Small intestine (tissue), 16 donors: ENCODE data around the gene AKAP9. TPM values are rescaled to one million over a fixed set of nuclear protein-coding genes. Genes with fewer than 3 reads are reported as not detected.
"Not testable (repeated sequence)": the region's sequence is repeated elsewhere in the genome, so short reads cannot be mapped to it uniquely, and the experiment has no call there.

Experiments
- DNase-seq, 2 donors: peaks; one replicate each; pipeline versions ENCODE4 v3.0.0 to v3.0.0-alpha.2; 2013
- FAIRE-seq: peaks from 2 replicates; lab custom pipeline; 2012; peaks lifted over from hg19 to GRCh38; lab: Jason Lieb, UNC
- H3K27ac ChIP-seq, 3 donors: one replicate each; pipeline ENCODE4 v1.5.1; 2013; ENCODE audit warnings: low read length in 2 of 3, mild to moderate bottlenecking in 2 of 3, control low read depth in 1 of 3, inconsistent platforms in 1 of 3, low read depth in 1 of 3, moderate library complexity in 1 of 3
- H3K27me3 ChIP-seq, 3 donors: one replicate each; pipeline ENCODE4 v1.6.1; 2013; ENCODE audit warnings: low read length in 3 of 3, inconsistent platforms in 1 of 3; ENCODE audit not compliant: control insufficient read depth in 3 of 3, insufficient read depth in 3 of 3
- H3K36me3 ChIP-seq, 3 donors: one replicate each; pipeline ENCODE4 v1.6.1; 2013; ENCODE audit warnings: low read length in 3 of 3, inconsistent platforms in 1 of 3, low read depth in 1 of 3, mild to moderate bottlenecking in 1 of 3, moderate library complexity in 1 of 3; ENCODE audit not compliant: control insufficient read depth in 3 of 3, insufficient read depth in 2 of 3
- H3K4me1 ChIP-seq, 3 donors: one replicate each; pipeline ENCODE4 v1.6.1; 2013; ENCODE audit warnings: low read length in 2 of 3, inconsistent platforms in 1 of 3, low read depth in 1 of 3, mild to moderate bottlenecking in 1 of 3, moderate library complexity in 1 of 3; ENCODE audit not compliant: control insufficient read depth in 3 of 3, insufficient read depth in 2 of 3
- H3K4me3 ChIP-seq, 3 donors: one replicate each; pipeline ENCODE4 v1.5.1; 2013; ENCODE audit warnings: low read length in 3 of 3, control low read depth in 1 of 3, inconsistent platforms in 1 of 3, low read depth in 1 of 3, mild to moderate bottlenecking in 1 of 3, moderate library complexity in 1 of 3
- H3K9me3 ChIP-seq, 2 donors: one replicate each; pipeline ENCODE4 v1.6.1; 2013; ENCODE audit warnings: low read depth in 1 of 2, low read length in 1 of 2; ENCODE audit not compliant: control insufficient read depth in 2 of 2, insufficient read depth in 1 of 2
- WGBS, 3 donors: extraction: QIAGEN DNeasy Blood & Tissue Kit; methylation state at CpG; one replicate each; pipeline ENCODE4 v1.1.7; 2013; 5-methylcytosine and 5-hydroxymethylcytosine counted together
- long read RNA-seq, 10 donors: transcript quantifications; one replicate each; lab custom pipeline, GENCODE V29; 2026
- polyA plus RNA-seq, 4 donors: library from polyadenylated mRNA; stranded (reverse) in 3 of 4; unstranded in 1 of 4; fragments of 200-250 nt in 3 of 4; fragments of 120-200 nt in 1 of 4; gene quantifications; one replicate each; pipeline versions ENCODE4 v1.2.1 to v1.2.3, GENCODE V29; 2013
- donor health status: healthy with polysubstance abuse.
- donor health status: control.
- donor health status: control.
- donor health status: Bipolar disorder and iron deficiency.
- donor health status: healthy.

The AKAP9 gene
- 100 to 1,000 TPM in 1 of 4 donors, 10 to 100 TPM in 3; 22.1 to 118 (median 60.1) TPM for polyA plus RNA-seq
- long read RNA-seq, donor 1, transcript AKAP9-213 (4 exons, 1,389 nt) = major isoform, 5 of 101 reads
- long read RNA-seq, donor 1, partial matches to known transcripts = 92 of 101 reads
- long read RNA-seq, donor 1, other reads (novel, unspliced or antisense) = 0 of 101 reads
- long read RNA-seq, donor 2, partial matches to known transcripts = 6 of 22 reads
- long read RNA-seq, donor 2, other reads (novel, unspliced or antisense) = 13 of 22 reads
- long read RNA-seq, donor 3, partial matches to known transcripts = 47 of 64 reads
- long read RNA-seq, donor 3, other reads (novel, unspliced or antisense) = 12 of 64 reads
- long read RNA-seq, donor 4 = 0 reads
- long read RNA-seq, donor 5, partial matches to known transcripts = 6 of 6 reads
- long read RNA-seq, donor 5, other reads (novel, unspliced or antisense) = 0 of 6 reads
- long read RNA-seq, donor 6, partial matches to known transcripts = 15 of 20 reads
- long read RNA-seq, donor 6, other reads (novel, unspliced or antisense) = 0 of 20 reads
- long read RNA-seq, donor 7, partial matches to known transcripts = 16 of 18 reads
- long read RNA-seq, donor 7, other reads (novel, unspliced or antisense) = 0 of 18 reads
- long read RNA-seq, donor 8 = 0 reads
- long read RNA-seq, donor 9 = 0 reads
- long read RNA-seq, donor 10, transcript AKAP9-213 (4 exons, 1,389 nt) = major isoform, 6 of 37 reads
- long read RNA-seq, donor 10, partial matches to known transcripts = 26 of 37 reads
- long read RNA-seq, donor 10, other reads (novel, unspliced or antisense) = 0 of 37 reads

- Histone ChIP-seq H3K36me3 (no peaks in the 10 kb centered on the region), H3K9me3 (no peaks in the 10 kb centered on the region), H3K4me3 (peak within 1 kb of the TSS; percentile 91 to 94 (median 92)), H3K4me1 (peaks cover 0 to 9% (median 4%) of the 10 kb centered on the region in 3 donors), H3K27me3 (no peaks in the 10 kb centered on the region), H3K27ac (peak within 1 kb of the TSS; percentile 84 to 98 (median 97))
- FAIRE-seq = no peak
- WGBS, 3 donors = 0% methylated on average over 30 to 59 of the region's 59 CpGs
- DNase-seq = peak; percentile 92 to 95
Observed at GRCh38 chr7:91940572-91941341, at the start of gene AKAP9. TSS of gene AKAP9 (plus strand) at chr7:91940862. CDS start at chr7:91941100, 238 bp downstream.

DNA sequence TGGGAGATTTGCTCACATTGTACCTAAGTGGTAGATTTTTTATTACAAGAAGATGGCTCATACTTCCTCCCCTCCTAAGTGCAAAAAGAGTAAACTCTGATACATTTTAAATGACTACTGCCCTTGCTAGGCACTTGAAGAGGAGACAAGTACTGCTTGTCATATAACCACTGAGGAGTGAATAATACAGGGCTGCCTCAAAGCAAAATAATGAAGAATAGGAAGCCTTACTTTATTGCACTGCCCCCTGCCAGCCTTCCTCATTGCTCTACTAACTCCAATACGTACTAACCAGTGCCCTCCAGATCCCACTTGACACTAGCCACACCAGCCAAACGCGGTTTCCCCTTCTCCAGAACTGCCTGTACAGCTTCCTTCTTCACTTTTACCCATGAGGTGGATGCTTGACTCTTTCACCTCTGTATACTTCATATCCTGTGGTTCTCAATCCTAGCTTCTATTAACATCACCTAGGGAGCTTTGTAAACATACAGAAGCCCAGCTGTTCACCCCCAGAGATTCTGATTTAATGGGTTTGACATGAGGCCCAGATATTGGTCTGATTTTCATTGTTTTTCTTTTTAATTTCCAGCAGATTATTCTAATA lies 48.5 kb upstream of the AKAP9 start:
- 58 to 72% (median 62%) methylated on average over 3 of the region's 3 CpGs for WGBS, 3 donors
- no peak overlapping the region for H3K4me3 ChIP-seq

DNA sequence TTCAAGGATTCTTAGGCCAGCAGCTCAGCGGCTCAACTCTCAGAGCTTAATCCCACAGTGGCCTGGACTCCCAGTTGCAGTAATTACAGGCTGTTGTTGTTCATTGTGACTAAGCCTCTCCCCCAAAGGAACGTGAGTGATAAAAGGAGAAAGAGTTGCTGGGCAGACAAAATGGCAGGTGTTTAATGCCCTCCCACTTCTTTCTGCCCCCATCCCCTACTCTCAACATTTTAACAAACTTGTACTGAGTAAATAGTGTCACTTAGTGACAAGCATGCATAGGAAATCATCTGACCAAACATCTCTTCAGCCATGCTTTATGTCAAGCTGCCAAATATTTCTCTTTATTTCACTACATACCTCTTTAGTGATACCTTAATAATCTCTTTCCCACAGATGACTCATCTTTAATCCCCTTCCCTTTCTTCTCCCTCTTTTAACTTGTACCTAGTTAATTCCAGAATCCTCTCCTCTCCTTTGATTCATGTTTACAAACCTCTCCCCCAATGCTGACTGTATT lies 47.8 kb upstream of the AKAP9 start:
- Histone ChIP-seq H3K27me3 (no peaks in the 10 kb centered on the region), H3K9me3 (peaks cover 0 to 7% of the 10 kb centered on the region in 2 donors), H3K4me1 (no peaks in the 10 kb centered on the region), H3K36me3 (no peaks in the 10 kb centered on the region), H3K4me3 (no peak overlapping the region), H3K27ac (no peak overlapping the region)
- no peak for FAIRE-seq
- no peak for DNase-seq
- 26 to 42% (median 38%) methylated on average over 2 of the region's 2 CpGs for WGBS, 3 donors

More for the DNA sequence above, 48.5 kb upstream of the AKAP9 start:
- no peak for FAIRE-seq
- Histone ChIP-seq H3K36me3 (no peaks in the 10 kb centered on the region), H3K27ac (no peak overlapping the region), H3K9me3 (peaks cover 0 to 13% of the 10 kb centered on the region in 2 donors), H3K27me3 (no peaks in the 10 kb centered on the region), H3K4me1 (no peaks in the 10 kb centered on the region)
- DNase-seq = no peak

GRCh38 chr7:91893699-91894098 lies 47.0 kb upstream of the AKAP9 start:
- not testable (repeated sequence) for H3K36me3 ChIP-seq, FAIRE-seq, H3K4me1 ChIP-seq, H3K27ac ChIP-seq, H3K9me3 ChIP-seq, H3K4me3 ChIP-seq, H3K27me3 ChIP-seq, DNase-seq
- WGBS, 3 donors = 87 to 91% (median 88%) methylated on average over 5 of the region's 5 CpGs

GRCh38 chr7:91894781-91895480 lies 45.7 kb upstream of the AKAP9 start:
- Histone ChIP-seq H3K4me3 (no peak overlapping the region), H3K36me3 (no peaks in the 10 kb centered on the region), H3K4me1 (no peaks in the 10 kb centered on the region), H3K9me3 (no peaks in the 10 kb centered on the region), H3K27me3 (no peaks in the 10 kb centered on the region), H3K27ac (no peak overlapping the region)
- FAIRE-seq (no peak), DNase-seq (no peak)
- WGBS, 3 donors = 56 to 59% (median 59%) methylated on average over 1 of the region's 1 CpG

DNA sequence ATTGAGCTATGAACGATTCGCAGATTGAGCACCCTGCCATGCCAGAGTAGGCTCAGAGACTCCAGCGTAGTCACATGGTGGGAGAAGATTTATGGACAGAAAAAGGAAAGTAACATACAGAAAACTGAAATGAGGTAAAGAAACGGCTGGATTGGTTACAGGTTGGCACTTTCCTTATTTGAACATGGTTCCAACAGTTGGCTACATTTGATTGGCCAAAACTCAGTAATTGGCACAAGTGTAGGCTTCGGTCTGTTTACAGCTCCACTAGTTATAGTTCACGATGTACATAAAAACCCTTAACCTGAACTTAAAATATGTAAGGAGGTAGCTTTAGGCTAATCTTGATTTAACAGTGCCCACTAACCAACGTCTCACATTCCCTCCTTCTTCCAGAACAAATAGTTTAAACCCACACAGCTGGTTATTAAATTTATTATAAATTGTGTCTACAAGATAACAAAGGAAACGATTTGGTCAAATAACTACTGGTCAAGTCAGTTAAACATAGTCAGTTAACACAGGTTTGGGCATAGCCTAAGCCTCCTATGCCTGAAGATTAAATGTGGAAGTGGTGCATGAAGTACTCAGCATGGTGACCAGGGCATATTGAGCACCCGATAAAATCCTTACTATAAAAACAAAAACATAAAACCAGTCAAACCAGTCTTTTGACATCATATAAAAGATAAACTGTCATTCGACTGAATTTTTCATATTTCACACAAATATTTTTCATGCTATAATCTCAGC lies 42.2 kb upstream of the AKAP9 start:
- DNase-seq = no peak

GRCh38 chr7:91899563-91899962 lies 41.1 kb upstream of the AKAP9 start:
- DNase-seq (no peak), FAIRE-seq (no peak)
- Histone ChIP-seq H3K9me3 (no peaks in the 10 kb centered on the region), H3K4me3 (no peak overlapping the region), H3K4me1 (no peaks in the 10 kb centered on the region), H3K27me3 (no peaks in the 10 kb centered on the region), H3K36me3 (no peaks in the 10 kb centered on the region), H3K27ac (no peak overlapping the region)
- 79 to 97% (median 85%) methylated on average over 1 of the region's 1 CpG for WGBS, 3 donors

More for the DNA sequence above, 42.2 kb upstream of the AKAP9 start:
- FAIRE-seq = no peak
- H3K27ac ChIP-seq = no peak overlapping the region
- H3K4me1 ChIP-seq = no peaks in the 10 kb centered on the region
- no peaks in the 10 kb centered on the region for H3K9me3 ChIP-seq
- 57 to 76% (median 65%) methylated on average over 10 of the region's 10 CpGs for WGBS, 3 donors
- H3K4me3 ChIP-seq = no peak overlapping the region
- H3K36me3 ChIP-seq = no peaks in the 10 kb centered on the region
- no peaks in the 10 kb centered on the region for H3K27me3 ChIP-seq
